T-helper 2 cell treated with Interferon-gamma antibody and Interleukin-4, amounts not matched to agents 5 μg/mL and 100 μg/mL, for 36 hours (primary cell): ENCODE data around the gene CYTL1.
"Not testable (repeated sequence)": the region's sequence is repeated elsewhere in the genome, so short reads cannot be mapped to it uniquely, and the experiment has no call there.

Experiments used
- DNase-seq: peaks from one replicate; pipeline ENCODE4 v3.0.0; 2021; ENCODE audit warnings: low spot score
- H3K27ac Mint-ChIP-seq: one replicate; pipeline ENCODE4 v1.8.0; 2021; ENCODE audit warnings: mild to moderate bottlenecking, mixed read lengths
- H3K27me3 Mint-ChIP-seq: one replicate; pipeline ENCODE4 v1.8.0; 2021; ENCODE audit warnings: low read depth, mixed read lengths
- H3K36me3 Mint-ChIP-seq: one replicate; pipeline ENCODE4 v1.8.0; 2021; ENCODE audit warnings: low read depth, mixed read lengths
- H3K4me1 Mint-ChIP-seq: one replicate; pipeline ENCODE4 v1.8.0; 2021; ENCODE audit warnings: low read depth, mixed read lengths
- H3K4me3 Mint-ChIP-seq: one replicate; pipeline ENCODE4 v1.8.0; 2022; ENCODE audit warnings: mild to moderate bottlenecking, moderate library complexity, mixed read lengths
- H3K9me3 Mint-ChIP-seq: one replicate; pipeline ENCODE4 v1.8.0; 2021; ENCODE audit warnings: mixed read lengths

The CYTL1 gene

DNA sequence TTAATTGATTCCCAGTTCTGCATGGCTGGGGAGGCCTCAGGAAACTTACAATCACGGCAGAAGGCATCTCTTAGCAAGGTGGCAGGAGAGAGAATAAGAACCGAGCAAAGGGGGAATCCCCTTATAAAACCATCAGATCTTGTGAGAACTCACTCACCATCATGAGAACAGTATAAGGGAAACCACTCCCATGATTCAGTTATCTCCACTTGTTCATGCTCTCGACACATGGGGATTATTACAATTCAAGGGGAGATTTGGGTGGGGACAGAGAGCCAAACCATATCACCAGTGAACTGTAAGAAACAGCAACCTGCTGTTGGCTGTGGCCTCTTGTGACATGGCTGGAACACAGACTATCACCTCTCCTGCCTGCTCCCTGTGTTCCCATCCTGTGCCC, 7.1 kb upstream of the CYTL1 start:
- Mint-ChIP-seq H3K4me3 (no peak overlapping the region), H3K9me3 (no peaks in the 10 kb centered on the region), H3K36me3 (no peaks in the 10 kb centered on the region), H3K4me1 (no peaks in the 10 kb centered on the region), H3K27me3 (no peaks in the 10 kb centered on the region), H3K27ac (no peak overlapping the region)
- no peak for DNase-seq

DNA sequence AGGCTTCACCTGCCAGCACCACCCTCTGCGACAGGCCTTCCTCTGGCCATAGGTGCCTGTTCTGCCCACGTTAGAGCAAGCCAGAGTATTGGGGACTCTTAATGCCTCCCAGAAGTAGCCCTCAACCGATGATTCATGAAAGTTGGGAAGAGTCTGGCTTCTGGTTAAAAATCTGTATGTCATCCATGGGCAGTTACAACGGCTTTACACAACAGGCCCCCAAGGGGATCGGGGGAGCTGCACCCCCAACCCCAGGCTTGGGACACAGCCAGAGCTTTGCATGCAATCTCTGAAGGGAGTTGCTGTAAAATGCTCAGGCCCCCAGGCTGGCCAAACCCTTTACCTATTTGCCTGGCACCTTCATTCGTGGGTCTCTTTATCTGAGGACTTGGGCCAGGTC, 5.4 kb upstream of the CYTL1 start:
- no peaks in the 10 kb centered on the region for H3K4me1 Mint-ChIP-seq
- H3K36me3 Mint-ChIP-seq = no peaks in the 10 kb centered on the region
- no peaks in the 10 kb centered on the region for H3K9me3 Mint-ChIP-seq
- H3K27me3 Mint-ChIP-seq = no peaks in the 10 kb centered on the region
- no peak overlapping the region for H3K27ac Mint-ChIP-seq
- no peak overlapping the region for H3K4me3 Mint-ChIP-seq
- no peak for DNase-seq

DNA sequence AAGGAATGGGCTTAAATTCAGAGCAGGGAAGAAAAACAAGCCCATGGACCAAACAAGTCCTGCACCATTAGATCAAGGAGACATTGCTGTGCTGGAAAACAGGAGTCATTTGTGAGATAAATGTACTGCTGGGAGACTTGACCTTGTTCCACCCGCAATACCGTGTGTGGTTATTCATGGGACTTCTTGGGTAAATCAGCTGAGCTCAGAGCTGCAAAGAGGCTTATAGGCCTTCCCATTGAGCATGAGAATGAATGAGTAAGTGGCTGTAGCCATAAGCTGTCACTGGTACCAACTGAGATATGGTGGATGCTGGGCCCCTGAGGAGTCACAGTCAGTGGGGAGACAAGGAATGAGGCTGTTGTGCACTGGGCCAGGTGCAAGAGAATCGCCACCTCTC, 2.3 kb upstream of the CYTL1 start:
- Mint-ChIP-seq H3K27me3 (peaks cover 11% of the 10 kb centered on the region), H3K27ac (no peak overlapping the region), H3K9me3 (no peaks in the 10 kb centered on the region), H3K36me3 (no peaks in the 10 kb centered on the region), H3K4me1 (no peaks in the 10 kb centered on the region), H3K4me3 (no peak overlapping the region)
- no peak for DNase-seq

DNA sequence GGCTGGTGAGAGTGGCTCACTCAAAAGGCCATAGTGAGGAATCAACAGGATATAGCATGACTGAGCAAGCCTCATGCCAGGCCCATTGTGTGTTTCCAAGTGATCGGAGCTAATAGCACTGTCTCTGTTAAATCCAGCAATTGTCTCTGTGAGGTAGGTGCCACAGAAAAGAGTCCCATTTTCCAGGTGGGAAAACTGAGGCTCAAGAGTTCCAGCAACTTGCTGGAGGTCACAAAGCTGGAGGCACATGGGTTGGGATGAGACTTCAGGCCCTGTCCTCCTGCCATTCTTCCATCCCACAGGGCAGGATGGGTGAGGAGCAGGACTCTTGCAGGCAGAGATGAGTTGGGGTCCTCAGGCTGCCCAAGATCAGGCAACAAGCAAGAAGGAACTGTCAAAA, 1.1 kb upstream of the CYTL1 start:
- DNase-seq = no peak

DNA sequence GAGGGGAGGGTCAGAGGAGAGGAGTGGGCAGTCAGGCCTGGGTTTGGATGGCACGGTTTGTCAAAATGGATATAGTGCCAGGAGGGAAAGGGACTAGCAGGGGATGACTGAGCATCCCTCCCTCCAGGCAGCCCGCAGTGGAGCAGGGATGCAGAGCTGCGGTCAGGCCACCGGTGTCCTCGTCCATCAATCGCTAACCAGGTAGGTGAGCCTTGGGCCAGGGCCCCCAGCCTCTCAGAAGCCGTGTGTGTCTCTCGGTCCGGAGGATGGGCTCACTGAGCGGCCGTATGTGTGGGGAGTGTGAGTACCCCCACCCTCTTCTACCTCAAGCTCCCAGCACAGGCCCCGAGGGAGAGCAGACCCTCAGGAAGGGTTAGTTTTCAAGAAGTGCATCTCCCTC, 538 bp upstream of the CYTL1 start:
- H3K9me3 Mint-ChIP-seq = no peaks in the 10 kb centered on the region
- no peak overlapping the region for H3K4me3 Mint-ChIP-seq
- H3K27ac Mint-ChIP-seq = no peak overlapping the region
- peaks cover 11% of the 10 kb centered on the region for H3K27me3 Mint-ChIP-seq
- no peaks in the 10 kb centered on the region for H3K36me3 Mint-ChIP-seq
- no peak for DNase-seq
- H3K4me1 Mint-ChIP-seq = no peaks in the 10 kb centered on the region

More for the DNA sequence above, 1.1 kb upstream of the CYTL1 start:
- Mint-ChIP-seq H3K36me3 (no peaks in the 10 kb centered on the region), H3K4me3 (no peak overlapping the region), H3K27ac (no peak overlapping the region), H3K27me3 (peaks cover 11% of the 10 kb centered on the region), H3K9me3 (no peaks in the 10 kb centered on the region), H3K4me1 (no peaks in the 10 kb centered on the region)

DNA sequence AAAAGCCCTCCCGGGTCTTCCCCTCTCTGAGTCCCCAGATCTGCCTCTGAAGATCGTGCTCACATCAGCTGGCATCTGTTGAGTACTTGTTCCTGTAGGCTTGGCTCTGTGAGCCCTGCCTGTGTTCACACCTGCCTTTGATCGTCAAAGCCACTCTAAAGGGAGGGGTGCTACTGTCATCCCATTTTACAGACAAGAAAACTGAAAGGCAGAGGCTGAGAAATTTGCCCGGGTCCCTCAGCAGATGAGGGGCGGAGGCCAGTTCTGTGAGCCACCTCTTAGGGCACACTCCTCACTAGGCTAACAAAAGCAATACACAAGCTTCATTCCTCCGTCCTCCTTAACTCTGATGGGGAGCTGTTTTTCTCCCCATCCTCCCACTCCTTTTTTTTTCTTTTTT, 655 bp downstream of the CYTL1 start:
- Mint-ChIP-seq H3K27ac (no peak overlapping the region), H3K9me3 (no peaks in the 10 kb centered on the region), H3K36me3 (no peaks in the 10 kb centered on the region), H3K4me3 (no peak overlapping the region), H3K4me1 (no peaks in the 10 kb centered on the region), H3K27me3 (peaks cover 11% of the 10 kb centered on the region)
- no peak for DNase-seq

DNA sequence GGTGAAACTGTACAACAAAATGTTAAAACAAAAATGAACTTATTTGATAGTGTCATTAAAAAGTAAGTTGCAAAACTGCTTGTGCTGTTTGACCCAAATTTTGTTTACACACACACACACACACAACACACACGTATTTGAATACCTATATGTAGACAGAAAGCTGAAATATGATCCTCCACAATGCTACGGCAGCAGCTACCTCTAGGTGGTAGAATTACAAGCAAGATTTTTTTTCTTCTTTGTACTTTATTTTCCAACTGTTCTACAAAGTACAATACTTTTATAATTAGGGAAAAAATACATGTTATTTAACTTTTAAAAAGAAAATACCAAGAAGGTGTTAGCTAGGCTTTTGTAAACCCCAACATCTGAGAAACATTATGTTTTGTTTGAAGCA, 1.2 kb downstream of the CYTL1 start:
- DNase-seq = no peak
- Mint-ChIP-seq H3K36me3 (no peaks in the 10 kb centered on the region), H3K27me3 (peaks cover 11% of the 10 kb centered on the region), H3K4me3 (no peak overlapping the region), H3K9me3 (no peaks in the 10 kb centered on the region), H3K4me1 (no peaks in the 10 kb centered on the region), H3K27ac (no peak overlapping the region)

DNA sequence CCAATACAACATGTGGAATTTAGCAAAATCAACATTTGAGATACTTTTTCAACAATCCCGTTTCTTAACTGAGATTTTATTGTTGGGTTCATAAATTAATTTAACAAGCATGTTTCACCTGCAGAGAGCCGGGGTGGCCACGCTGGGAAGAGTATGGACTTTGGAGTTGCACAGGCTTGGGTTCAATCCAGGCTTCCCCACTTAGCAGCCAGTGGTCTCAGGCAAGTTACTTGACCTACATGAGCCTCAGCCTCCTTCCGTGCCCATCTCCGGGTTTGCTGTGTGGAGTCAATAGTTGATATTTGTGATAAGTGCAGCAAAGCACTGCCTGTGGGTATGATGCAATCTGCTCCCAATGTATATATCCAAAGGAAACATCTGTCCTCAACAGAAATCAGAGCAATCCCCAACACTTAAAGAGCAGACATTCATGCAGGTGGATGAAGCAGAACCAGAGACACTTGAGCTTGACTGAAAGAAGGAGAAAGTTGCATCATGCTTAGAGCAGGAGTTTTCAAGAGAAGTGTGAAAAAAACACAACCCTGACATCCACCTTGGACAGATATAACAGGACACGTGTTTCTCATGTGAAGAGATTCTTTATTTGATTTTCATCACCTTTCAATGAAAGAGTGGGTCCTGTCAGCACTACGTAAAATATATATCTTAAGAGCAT, 5.1 kb downstream of the CYTL1 start:
- no peak overlapping the region for H3K27ac Mint-ChIP-seq
- DNase-seq = no peak
- H3K9me3 Mint-ChIP-seq = no peaks in the 10 kb centered on the region
- H3K36me3 Mint-ChIP-seq = no peaks in the 10 kb centered on the region
- no peak overlapping the region for H3K4me3 Mint-ChIP-seq
- peaks cover 11% of the 10 kb centered on the region for H3K27me3 Mint-ChIP-seq
- H3K4me1 Mint-ChIP-seq = no peaks in the 10 kb centered on the region

DNA sequence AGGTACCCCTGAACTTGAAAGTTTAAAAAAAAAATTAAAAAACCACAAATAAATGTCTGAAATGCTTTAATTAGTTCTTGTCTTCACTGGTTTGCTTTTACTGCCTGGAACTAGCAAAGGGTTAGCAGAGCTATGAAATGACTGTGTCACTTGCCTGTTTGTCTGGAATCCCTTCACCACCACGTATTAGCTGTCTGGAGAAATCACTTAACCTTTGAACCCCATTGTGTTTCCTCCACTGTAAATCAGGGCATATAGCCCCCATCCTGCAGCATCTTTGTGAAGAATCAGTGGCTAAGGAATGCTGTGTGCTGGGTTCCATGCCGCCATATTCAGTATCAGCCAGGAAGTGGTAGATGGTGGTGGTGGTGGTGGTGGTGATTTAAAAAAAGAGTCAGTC, 6.3 kb downstream of the CYTL1 start:
- peaks cover 6% of the 10 kb centered on the region for H3K27me3 Mint-ChIP-seq

DNA sequence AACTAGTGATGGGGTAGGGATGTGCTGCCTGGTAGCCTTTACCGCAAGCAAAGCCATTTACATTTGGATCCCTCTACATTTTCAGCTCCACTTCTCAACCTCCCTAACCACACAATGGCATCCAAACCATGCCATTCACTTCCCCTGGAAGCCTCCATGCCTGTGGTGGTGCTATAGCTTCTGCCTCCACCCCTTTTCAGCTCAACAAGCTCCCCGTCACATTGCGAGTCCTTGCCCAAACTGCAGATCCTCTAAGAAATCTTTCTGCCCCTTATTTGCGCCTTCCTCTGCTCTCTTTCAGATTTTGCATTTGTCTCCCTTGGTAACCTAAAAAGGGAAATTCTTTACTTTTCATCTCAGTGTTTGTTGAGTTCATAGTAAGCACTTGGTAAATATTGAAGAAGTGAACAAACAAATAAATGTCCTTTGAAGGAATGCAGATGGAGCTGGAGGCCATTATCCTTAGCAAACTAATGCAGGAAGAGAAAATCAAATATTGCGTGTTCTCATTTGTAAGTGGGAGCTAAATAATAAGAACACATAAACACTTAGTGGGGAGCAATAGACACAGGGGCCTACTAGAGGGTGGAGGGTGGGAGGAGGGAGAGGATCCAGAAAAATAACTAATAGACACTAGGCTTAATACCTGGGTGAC, 6.9 kb downstream of the CYTL1 start:
- DNase-seq = no peak
- peaks cover 3% of the 10 kb centered on the region for H3K27me3 Mint-ChIP-seq
- no peak overlapping the region for H3K27ac Mint-ChIP-seq
- no peak overlapping the region for H3K4me3 Mint-ChIP-seq
- H3K4me1 Mint-ChIP-seq = no peaks in the 10 kb centered on the region
- H3K9me3 Mint-ChIP-seq = no peaks in the 10 kb centered on the region
- H3K36me3 Mint-ChIP-seq = no peaks in the 10 kb centered on the region

More for the DNA sequence above, 6.3 kb downstream of the CYTL1 start:
- H3K9me3 Mint-ChIP-seq = no peaks in the 10 kb centered on the region
- no peak overlapping the region for H3K4me3 Mint-ChIP-seq
- H3K4me1 Mint-ChIP-seq = no peaks in the 10 kb centered on the region
- H3K36me3 Mint-ChIP-seq = no peaks in the 10 kb centered on the region
- no peak for DNase-seq
- H3K27ac Mint-ChIP-seq = no peak overlapping the region

DNA sequence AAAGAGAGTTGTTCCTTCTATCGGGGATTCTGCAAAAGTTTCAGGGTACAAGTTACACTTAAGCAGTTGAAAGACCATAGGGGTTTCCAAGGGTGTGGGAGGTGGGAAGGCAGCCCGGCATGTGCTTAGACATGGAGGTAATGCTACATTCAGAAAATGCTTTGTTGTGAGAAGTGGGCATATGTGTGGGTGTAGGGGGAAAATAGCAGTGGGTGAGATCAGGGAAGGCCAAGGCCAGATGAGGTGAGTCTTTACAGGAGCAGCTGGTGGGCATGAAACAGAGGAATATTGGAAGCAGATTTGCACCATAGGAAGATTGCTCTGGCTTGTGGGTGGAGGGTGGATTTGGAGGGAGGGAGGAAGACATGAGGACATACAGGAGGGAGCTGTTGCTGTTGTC, 8.3 kb downstream of the CYTL1 start:
- H3K4me3 Mint-ChIP-seq = no peak overlapping the region
- H3K27me3 Mint-ChIP-seq = no peaks in the 10 kb centered on the region
- H3K36me3 Mint-ChIP-seq = no peaks in the 10 kb centered on the region
- H3K9me3 Mint-ChIP-seq = no peaks in the 10 kb centered on the region
- no peak overlapping the region for H3K27ac Mint-ChIP-seq
- DNase-seq = no peak
- H3K4me1 Mint-ChIP-seq = no peaks in the 10 kb centered on the region

DNA sequence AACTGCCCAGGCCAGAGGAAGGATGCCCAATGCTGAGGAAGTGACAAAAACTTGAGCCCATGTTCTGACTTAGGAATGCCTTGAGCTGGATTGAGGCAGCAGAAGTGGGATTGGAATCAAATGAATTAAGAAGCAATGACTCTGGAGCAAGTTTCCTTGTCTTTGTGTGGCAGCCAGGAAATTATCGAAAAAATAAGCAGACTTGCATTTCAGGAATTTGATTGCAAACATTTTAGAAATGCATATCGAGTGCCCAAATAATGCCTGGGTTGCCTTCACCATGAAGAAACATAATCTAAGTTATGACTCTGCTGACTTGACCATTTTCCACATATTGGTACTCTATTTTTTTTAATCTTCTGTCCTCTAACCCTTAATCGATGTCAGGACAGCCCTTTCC, 9.5 kb downstream of the CYTL1 start:
- Mint-ChIP-seq H3K27ac (no peak overlapping the region), H3K4me3 (no peak overlapping the region), H3K4me1 (no peaks in the 10 kb centered on the region), H3K9me3 (no peaks in the 10 kb centered on the region), H3K27me3 (no peaks in the 10 kb centered on the region), H3K36me3 (no peaks in the 10 kb centered on the region)
- no peak for DNase-seq

DNA sequence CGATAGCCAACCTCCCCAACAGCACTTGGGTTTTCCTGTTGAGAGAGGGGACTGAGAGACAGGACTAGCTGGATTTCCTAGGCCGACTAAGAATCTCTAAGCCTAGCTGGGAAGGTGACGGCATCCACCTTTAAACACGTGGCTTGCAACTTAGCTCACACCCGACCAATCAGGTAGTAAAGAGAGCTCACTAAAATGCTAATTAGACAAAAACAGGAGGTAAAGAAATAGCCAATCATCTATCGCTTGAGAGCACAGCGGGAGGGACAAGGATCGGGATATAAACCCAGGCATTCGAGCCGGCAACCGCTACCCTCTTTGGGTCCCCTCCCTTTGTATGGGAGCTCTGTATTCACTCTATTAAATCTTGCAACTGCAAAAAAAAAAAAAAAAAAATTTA, 12.3 kb downstream of the CYTL1 start:
- DNase-seq, H3K36me3 Mint-ChIP-seq, H3K27me3 Mint-ChIP-seq, H3K4me3 Mint-ChIP-seq, H3K4me1 Mint-ChIP-seq, H3K9me3 Mint-ChIP-seq, H3K27ac Mint-ChIP-seq: not testable (repeated sequence)

DNA sequence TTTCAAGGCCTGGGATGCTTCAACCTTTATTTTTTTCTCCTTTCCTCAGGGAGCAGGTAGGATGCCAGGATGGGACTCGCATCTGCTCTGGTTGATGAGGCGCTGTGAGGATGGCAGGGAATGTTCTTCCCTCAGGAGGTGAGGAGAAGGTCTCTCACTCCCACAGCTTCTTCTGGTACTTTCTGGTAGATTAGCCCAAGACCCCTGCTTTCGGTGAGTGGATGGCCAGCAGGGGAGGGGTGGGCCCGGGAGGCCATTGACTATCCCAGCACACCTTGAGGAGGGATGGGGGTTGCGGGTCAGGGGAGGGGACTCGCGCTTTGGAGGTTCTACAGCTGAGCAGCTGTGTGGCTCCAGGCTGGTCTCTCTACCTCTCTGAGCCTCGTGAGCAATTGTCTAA, 14.8 kb downstream of the CYTL1 start:
- no peak for DNase-seq
- Mint-ChIP-seq H3K27ac (no peak overlapping the region), H3K27me3 (no peaks in the 10 kb centered on the region), H3K9me3 (no peaks in the 10 kb centered on the region), H3K36me3 (no peaks in the 10 kb centered on the region), H3K4me3 (no peak overlapping the region), H3K4me1 (no peaks in the 10 kb centered on the region)

DNA sequence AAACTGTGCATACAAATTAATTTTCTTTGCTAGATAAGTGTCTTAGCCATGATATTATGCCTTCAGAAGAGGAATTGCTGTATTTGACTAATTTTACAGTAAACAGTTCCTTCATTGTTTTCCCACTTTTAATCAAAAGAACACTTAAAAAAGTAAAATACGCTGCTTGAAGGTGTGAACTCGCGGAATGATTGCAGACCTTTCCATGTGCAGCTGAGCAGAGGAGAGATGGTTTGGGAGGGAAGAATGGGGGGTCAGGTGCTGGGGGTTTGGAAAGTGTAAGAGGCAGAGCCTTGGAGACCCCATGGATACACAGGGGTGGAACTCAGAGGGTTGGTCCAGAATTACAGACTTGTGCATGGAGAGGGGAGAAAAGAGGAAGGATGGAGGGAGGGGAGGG, 15.3 kb downstream of the CYTL1 start:
- no peak for DNase-seq
- H3K36me3 Mint-ChIP-seq = no peaks in the 10 kb centered on the region
- H3K27ac Mint-ChIP-seq = no peak overlapping the region
- no peak overlapping the region for H3K4me3 Mint-ChIP-seq
- H3K27me3 Mint-ChIP-seq = no peaks in the 10 kb centered on the region
- no peaks in the 10 kb centered on the region for H3K4me1 Mint-ChIP-seq
- H3K9me3 Mint-ChIP-seq = no peaks in the 10 kb centered on the region
